Hematopoietic multipotent progenitor cell treated with erythropoietin and hydrocortisone succinate and interleukin-3 and kit ligand, for 4 days (in vitro differentiated cells): ENCODE data around the gene HCRT.
"Not testable (repeated sequence)": the region's sequence is repeated elsewhere in the genome, so short reads cannot be mapped to it uniquely, and the experiment has no call there.

Experiments used
- DNase-seq: peaks from one replicate; pipeline ENCODE4 v3.0.0-alpha.2; 2015

Gene HCRT

GRCh38 chr17:42197564-42198156, 12.4 kb upstream of the HCRT start:
- no peak for DNase-seq

DNA sequence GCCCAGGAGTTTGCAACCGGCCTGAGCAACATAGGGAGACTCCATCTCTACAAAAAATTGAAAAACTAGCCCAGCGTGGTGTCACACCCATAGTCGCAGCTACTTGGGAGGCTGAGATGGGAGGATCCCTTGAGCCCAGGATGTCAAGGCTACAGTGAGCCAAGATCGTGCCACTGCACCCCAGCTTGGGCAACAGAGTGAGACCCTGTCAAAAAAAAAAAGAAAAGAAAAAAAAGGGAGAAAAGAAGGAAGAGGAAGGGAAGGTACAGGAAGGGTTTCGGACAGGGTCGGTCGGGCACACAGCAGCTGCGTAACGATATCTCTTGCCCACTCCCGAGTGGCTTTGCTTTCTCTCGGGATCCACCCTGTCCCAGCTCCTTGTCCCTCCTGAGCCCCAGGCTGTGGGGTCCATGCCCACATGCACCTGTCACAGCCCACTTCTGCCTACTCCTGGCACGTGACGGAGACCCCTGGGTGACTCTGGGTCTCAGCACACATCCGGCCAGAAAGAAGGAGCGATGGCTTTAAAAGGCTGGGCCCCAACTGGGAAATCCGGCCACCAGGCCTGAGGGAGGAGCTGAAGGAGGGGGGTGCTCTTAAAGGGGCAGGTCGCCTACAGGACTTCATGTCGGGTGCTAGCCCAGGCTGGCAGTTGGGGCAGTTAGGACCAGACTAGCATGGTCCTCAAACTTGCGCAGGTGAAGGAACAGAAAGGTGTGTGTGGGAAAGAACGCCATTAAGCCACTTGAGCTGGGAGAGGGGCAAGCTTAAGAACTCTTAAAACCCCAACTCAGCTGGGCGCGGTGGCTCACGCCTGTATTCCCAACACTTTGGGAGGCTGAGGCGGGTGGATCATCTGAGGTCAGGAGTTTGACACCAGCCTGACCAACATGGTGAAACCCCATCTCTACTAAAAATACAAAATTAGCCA, 9.0 kb upstream of the HCRT start, which contains the start of gene GHDC:
TSS of gene GHDC (minus strand) at position 526 of the 931 bp plus-strand sequence. CDS start 913 bp downstream, outside the sequence.
- DNase-seq, result peak; percentile 96

DNA sequence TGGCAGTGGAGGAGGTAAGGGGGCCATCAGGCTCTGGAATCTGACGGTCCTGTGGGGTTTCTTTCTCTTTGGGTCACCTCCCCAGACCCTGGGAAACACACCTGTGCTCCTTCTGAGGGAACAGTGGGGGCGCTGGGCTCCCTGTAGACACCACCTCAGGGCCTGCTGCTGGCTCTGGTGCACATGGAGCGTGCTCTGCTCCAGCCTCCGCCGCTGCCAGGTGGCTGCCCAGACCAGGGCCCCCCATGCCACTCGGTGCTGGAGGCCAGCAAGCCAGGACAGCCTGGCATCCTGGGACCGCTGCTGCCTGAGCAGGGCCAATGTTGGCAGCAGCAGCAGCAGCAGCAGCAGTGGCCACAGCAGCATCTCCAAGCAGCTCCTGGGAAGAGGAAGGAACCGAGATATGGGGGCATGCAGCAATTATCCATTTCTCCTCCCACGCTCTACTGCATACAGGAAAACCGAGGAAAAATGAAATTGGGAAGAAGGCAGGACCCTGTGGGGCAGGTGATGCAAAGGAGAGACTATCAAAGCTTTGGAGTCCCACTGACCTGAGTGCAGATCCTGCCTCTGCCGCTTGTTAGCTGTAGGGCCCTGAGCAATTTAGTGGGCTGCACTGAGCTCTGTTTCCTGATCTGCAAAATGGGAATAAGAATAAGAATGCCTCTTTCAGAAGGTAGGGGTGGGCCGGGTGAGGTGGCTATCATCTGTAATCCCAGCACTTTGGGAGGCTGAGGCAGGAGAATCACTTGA, 8.1 kb upstream of the HCRT start:
- no peak for DNase-seq

- no peak for DNase-seq
Observed at GRCh38 chr17:42192189-42193126, 7.2 kb upstream of the HCRT start.

- DNase-seq, result no peak
Observed at GRCh38 chr17:42191275-42191608, 6.0 kb upstream of the HCRT start.

DNA sequence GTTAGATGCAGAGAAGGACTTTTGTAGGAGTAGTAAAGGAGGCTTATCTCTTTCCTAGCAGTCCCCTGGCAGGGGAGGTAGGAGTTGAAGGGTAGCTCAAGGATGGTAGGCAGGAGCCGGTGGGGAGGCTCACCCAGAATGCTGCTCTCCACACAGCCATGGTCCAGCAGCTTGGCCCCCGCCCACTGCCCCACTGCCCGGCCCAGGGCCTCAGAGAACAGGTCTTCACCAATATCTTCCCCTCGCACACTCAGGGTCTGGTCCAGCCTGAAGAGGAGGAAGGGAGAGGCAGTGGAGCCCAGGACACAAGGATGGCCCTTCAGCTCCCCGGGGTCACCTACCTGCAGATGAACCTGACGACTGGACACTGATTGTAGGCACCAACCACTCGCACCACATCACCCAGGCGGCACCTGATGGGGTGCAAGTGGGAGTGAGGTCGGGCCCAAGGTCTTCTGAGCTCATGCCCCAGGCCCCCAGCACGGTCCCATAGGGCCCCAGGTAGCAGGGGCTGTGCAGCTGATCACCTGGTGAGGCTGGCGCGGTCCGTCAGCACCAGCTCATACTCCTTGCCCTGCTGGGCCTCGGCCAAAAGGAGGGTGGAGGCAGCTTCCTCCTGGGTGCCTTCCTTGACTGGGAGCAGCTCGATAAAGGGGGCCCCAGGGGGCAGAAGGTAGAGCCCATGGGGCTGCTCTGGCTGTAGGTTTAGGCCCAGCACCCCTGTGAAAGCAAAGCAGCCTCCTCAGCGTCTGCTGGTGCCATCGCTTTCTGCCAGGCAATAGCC, 5.4 kb upstream of the HCRT start:
- no peak for DNase-seq

GRCh38 chr17:42189651-42189965, 4.4 kb upstream of the HCRT start:
- DNase-seq, result no peak

GRCh38 chr17:42188749-42189650, 3.7 kb upstream of the HCRT start:
- DNase-seq, result peak; percentile 71

DNA sequence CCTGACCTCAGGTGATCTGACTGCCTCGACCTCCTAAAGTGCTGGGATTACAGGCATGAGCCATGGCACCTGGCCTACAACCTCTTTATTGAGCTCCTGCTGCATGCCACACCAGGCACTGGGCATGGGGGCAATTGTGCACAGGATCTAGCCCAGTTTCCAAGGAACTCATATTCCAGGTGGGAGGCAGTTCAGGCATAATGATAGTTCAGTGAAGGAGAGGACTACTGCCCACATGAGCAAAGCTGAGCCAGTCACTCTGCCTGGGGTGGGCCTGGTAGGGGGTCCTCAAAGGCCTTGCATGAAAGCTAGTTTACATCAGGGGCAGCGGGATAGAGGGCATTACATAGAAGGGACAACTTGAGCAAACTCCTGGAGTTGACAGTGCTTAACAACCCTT, 2.6 kb upstream of the HCRT start:
- DNase-seq, result no peak

DNA sequence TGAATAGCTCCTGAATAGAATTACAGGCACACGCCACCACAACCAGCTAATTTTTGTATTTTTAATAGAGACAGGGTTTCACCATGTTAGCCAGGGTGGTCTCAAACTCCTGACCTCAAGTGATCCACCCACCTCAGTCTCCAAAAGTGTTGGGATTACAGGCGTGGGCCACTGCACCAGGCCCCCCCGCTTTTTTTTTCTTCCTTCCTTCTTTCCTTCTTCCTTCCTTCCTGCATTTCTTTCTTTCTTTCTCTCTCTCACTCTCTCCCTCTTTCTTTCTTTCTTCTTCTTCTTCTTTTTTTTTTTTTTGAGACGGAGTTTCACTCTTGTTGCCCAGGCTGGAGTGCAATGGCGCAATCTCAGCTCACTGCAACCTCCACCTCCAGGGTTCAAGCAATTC, 939 bp upstream of the HCRT start:
- not testable (repeated sequence) for DNase-seq

DNA sequence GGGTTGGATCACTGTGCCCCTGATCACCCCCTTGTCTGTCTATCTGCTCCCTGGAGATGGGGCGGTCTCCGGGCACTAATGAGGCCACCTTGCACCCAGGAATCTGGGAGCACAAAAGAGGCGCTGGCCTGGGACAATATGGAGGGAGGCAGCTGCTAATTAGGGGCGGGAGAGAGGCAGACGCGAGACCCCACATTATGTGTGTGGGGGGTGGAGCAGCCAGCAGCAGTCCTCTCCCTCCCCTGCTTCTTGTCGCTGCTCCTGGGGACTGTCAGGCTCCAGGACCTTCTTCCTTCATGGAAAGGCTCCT, 324 bp upstream of the HCRT start:
- DNase-seq, result no peak

- peak; percentile 92 for DNase-seq
Observed at GRCh38 chr17:42183741-42184711, 1.2 kb downstream of the HCRT start.

- DNase-seq, result peak; percentile 33
Observed at GRCh38 chr17:42182927-42183734, 2.1 kb downstream of the HCRT start.

DNA sequence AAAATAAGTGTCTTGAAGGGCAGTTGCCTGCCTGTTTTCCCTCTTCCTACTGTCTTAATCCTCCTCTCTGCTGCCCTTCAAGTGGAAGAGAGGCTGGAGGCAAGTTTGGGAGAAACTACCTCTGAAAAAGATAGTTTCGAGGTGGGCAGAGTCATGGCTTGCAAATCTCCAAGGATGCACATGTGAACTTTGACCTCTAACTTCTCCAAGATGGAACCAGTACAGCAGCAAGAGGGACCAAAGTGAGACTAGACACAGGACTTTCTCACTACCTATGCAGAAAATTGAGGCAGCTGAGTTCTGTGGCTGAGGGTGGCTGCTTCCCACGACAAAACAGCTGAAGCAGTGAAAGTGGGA, 3.4 kb downstream of the HCRT start:
- no peak for DNase-seq

- DNase-seq, result peak; percentile 93
Observed at GRCh38 chr17:42180922-42181850, 4.1 kb downstream of the HCRT start, which contains the start of gene KCNH4. Gene KCNH4, minus strand, starts transcription at chr17:42181142. Its CDS starts 197 bp downstream, at chr17:42180945.

DNA sequence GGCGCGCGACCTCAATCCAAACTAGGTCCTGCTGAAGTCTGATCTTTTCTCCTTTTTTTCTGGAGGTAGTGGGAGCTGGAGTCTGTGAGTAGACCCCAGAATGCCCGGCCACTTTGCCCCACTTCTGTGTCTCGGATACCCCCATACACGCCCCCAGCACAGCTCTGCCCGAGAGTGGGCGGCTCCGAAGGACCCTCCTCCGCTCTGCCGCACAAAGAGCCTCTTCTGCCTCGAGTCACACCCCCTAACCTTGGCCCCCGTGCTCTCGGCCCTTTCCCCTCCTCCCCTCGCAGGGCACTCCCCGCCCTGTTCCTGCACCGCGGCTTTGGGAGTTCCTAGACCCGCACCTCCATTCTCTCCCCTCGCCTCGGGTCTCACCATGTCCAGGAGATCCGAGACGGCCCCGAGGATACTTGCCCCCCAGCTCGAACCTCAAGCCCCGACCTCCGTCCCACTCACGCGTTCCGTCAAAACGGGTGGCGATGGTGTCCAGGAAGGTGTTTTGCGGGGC, 4.8 kb downstream of the HCRT start:
- DNase-seq, result no peak

- peak; percentile 68 for DNase-seq
Observed at GRCh38 chr17:42179911-42180410, 5.3 kb downstream of the HCRT start.
